Gastrocnemius medialis (tissue), 4 donors: Measurements from ENCODE around the gene SZRD1.

Experiments
- CTCF ChIP-seq, 5 experiments: fragments of 450-650 bp in 3 of 5; fragments of 200-600 bp in 2 of 5; sonication (generic) in 2 of 5; IDR thresholded peaks in 4 of 5; conservative IDR thresholded peaks in 1 of 5; 1 replicate in 4 of 5; 2 replicates in 1 of 5; pipeline ENCODE4 v1.5.1; 2016 to 2019; ENCODE audit warnings: antibody characterized with exemption in 5 of 5, mild to moderate bottlenecking in 3 of 5, moderate library complexity in 3 of 5
- POLR2A ChIP-seq, 2 donors: fragments of 450-650 bp; IDR thresholded peaks; one replicate each; pipeline ENCODE4 v1.6.1; 2017; ENCODE audit warnings: antibody characterized with exemption in 2 of 2, mild to moderate bottlenecking in 2 of 2, moderate library complexity in 2 of 2

GRCh38 chr1:16440470-16441281 is 73.6 kb downstream of the SZRD1 start, which contains the start of gene NECAP2:
- TF ChIP-seq CTCF (IDR thresholded peaks at IDR 0.05 in 4 of 5, conservative IDR thresholded peaks at IDR 0.05 in 1 of 5) (peak; percentile 63 to 93 (median 88)), POLR2A (IDR thresholded peaks at IDR 0.05) (peak in 1 of 2 donors; percentile 42)
